Ishikawa (cell line): ENCODE results near the gene SCAPER.

Source experiments
- CEBPB ChIP-seq: IDR thresholded peaks from 2 replicates; pipeline ENCODE4 v1.6.1; 2012
- CREB1 ChIP-seq: IDR thresholded peaks from 2 replicates; pipeline ENCODE4 v1.6.1; 2012; ENCODE audit warnings: low read depth
- EP300 ChIP-seq: IDR thresholded peaks from 2 replicates; pipeline ENCODE4 v1.6.1; 2012; ENCODE audit warnings: borderline replicate concordance
- NFIC ChIP-seq: IDR thresholded peaks from 2 replicates; pipeline ENCODE4 v1.6.1; 2012
- RAD21 ChIP-seq: IDR thresholded peaks from 2 replicates; pipeline ENCODE4 v1.6.1; 2012; ENCODE audit warnings: low read depth
- REST ChIP-seq: IDR thresholded peaks from 2 replicates; pipeline ENCODE4 v1.6.1; 2012; ENCODE audit warnings: low read depth, mild to moderate bottlenecking
- TCF12 ChIP-seq: IDR thresholded peaks from 2 replicates; pipeline ENCODE4 v1.6.1; 2012; ENCODE audit warnings: low read depth
- TF ChIP-seq, protein P1 (sequence below): IDR thresholded peaks from 2 replicates; pipeline ENCODE4 v1.6.1; 2012

GRCh38 chr15:76391309-76391708, 513.8 kb downstream of the SCAPER start:
- TF ChIP-seq, protein P1, sequence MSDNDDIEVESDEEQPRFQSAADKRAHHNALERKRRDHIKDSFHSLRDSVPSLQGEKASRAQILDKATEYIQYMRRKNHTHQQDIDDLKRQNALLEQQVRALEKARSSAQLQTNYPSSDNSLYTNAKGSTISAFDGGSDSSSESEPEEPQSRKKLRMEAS, result no peak
- no peak for TF ChIP-seq RAD21
- TF ChIP-seq REST, result no peak
- no peak for TF ChIP-seq NFIC
- no peak for TF ChIP-seq CREB1
- TF ChIP-seq TCF12, result no peak
- no peak for TF ChIP-seq EP300
- TF ChIP-seq CEBPB, result no peak
